BE2C (cell line): ENCODE results near the gene SLC9A1.

Source experiments
- DNase-seq: peaks from one replicate; pipeline ENCODE4 v3.0.0-alpha.2; 2020
- H3K27me3 ChIP-seq: fragments of 250-450 bp; sonication (Bioruptor Pico); 2 replicates; pipeline ENCODE4 v1.5.1; 2020; ENCODE audit warnings: mild to moderate bottlenecking
- H3K36me3 ChIP-seq: fragments of 250-450 bp; sonication (Bioruptor Pico); 2 replicates; pipeline ENCODE4 v1.5.1; 2020; ENCODE audit warnings: mild to moderate bottlenecking
- H3K4me1 ChIP-seq: fragments of 250-450 bp; sonication (Bioruptor Pico); 2 replicates; pipeline ENCODE4 v1.5.1; 2020
- H3K4me3 ChIP-seq: 2 replicates; pipeline ENCODE4 v1.5.1; 2011; ENCODE audit warnings: low read depth, low read length
- H3K9me3 ChIP-seq: fragments of 250-450 bp; sonication (Bioruptor Pico); 2 replicates; pipeline ENCODE4 v1.5.1; 2020
- CTCF ChIP-seq: IDR thresholded peaks from 2 replicates; pipeline ENCODE4 v1.5.1; 2012; ENCODE audit warnings: mild to moderate bottlenecking, low read depth, low read length

Gene SLC9A1

GRCh38 chr1:27103498-27103897 is 51.4 kb downstream of the SLC9A1 start:
- H3K36me3 ChIP-seq: 0 out of 2 replicates have a peak, but pooled peaks cover 2% of the 10 kb centered on the region
- peaks cover 18% of the 10 kb centered on the region for H3K4me1 ChIP-seq
- no peaks in the 10 kb centered on the region for H3K9me3 ChIP-seq
- TF ChIP-seq CTCF: no peak
- no peak for DNase-seq
- H3K4me3 ChIP-seq: no peak overlapping the region
- H3K27me3 ChIP-seq: no peaks in the 10 kb centered on the region

GRCh38 chr1:27102707-27103468 is 52.0 kb downstream of the SLC9A1 start:
- peak; percentile 67 for DNase-seq
- H3K36me3 ChIP-seq: 0 out of 2 replicates have a peak, but pooled peaks cover 2% of the 10 kb centered on the region
- H3K27me3 ChIP-seq: no peaks in the 10 kb centered on the region
- no peak overlapping the region for H3K4me3 ChIP-seq
- TF ChIP-seq CTCF: peak; percentile 75
- no peaks in the 10 kb centered on the region for H3K9me3 ChIP-seq
- peaks cover 20% of the 10 kb centered on the region for H3K4me1 ChIP-seq

- H3K36me3 ChIP-seq: 0 out of 2 replicates have a peak, but pooled peaks cover 2% of the 10 kb centered on the region
These were observed 52.7 kb downstream of the SLC9A1 start for GRCh38 chr1:27102134-27102706.

GRCh38 chr1:27101696-27102095 is 53.2 kb downstream of the SLC9A1 start:
- H3K27me3 ChIP-seq: no peaks in the 10 kb centered on the region
- H3K36me3 ChIP-seq: 0 out of 2 replicates have a peak, but pooled peaks cover 2% of the 10 kb centered on the region
- TF ChIP-seq CTCF: no peak
- no peaks in the 10 kb centered on the region for H3K9me3 ChIP-seq
- DNase-seq: no peak
- H3K4me1 ChIP-seq: peaks cover 20% of the 10 kb centered on the region
- no peak overlapping the region for H3K4me3 ChIP-seq

More at GRCh38 chr1:27102134-27102706, 52.7 kb downstream of the SLC9A1 start:
- DNase-seq: no peak
- TF ChIP-seq CTCF: no peak
- Histone ChIP-seq H3K4me3 (no peak overlapping the region), H3K4me1 (peaks cover 20% of the 10 kb centered on the region), H3K9me3 (no peaks in the 10 kb centered on the region), H3K27me3 (no peaks in the 10 kb centered on the region)

GRCh38 chr1:27101054-27101491 is 53.9 kb downstream of the SLC9A1 start:
- Histone ChIP-seq H3K9me3 (no peaks in the 10 kb centered on the region), H3K4me3 (no peak overlapping the region), H3K27me3 (no peaks in the 10 kb centered on the region), H3K36me3 (0 out of 2 replicates have a peak, but pooled peaks cover 2% of the 10 kb centered on the region), H3K4me1 (peaks cover 20% of the 10 kb centered on the region)
- no peak for DNase-seq
- no peak for TF ChIP-seq CTCF
